Parathyroid adenoma (tissue), 2 donors: ENCODE results near the gene PKP4.

Source experiments
- H2AFZ ChIP-seq: fragments of 300-600 bp; sonication (generic); one replicate; pipeline ENCODE4 v1.7.0; 2017; ENCODE audit warnings: antibody characterized with exemption, mild to moderate bottlenecking
- H3K27ac ChIP-seq: fragments of 300-600 bp; sonication (generic); one replicate; pipeline ENCODE4 v1.7.0; 2017
- H3K27me3 ChIP-seq: fragments of 300-600 bp; sonication (generic); one replicate; pipeline ENCODE4 v1.7.0; 2017; ENCODE audit warnings: low read length; ENCODE audit not compliant: control insufficient read depth, insufficient read depth
- H3K36me3 ChIP-seq: fragments of 300-600 bp; sonication (generic); one replicate; pipeline ENCODE4 v1.7.0; 2017; ENCODE audit warnings: low read length; ENCODE audit not compliant: control insufficient read depth, insufficient read depth
- H3K4me1 ChIP-seq: fragments of 300-600 bp; sonication (generic); one replicate; pipeline ENCODE4 v1.7.0; 2017; ENCODE audit warnings: control low read depth
- H3K4me2 ChIP-seq: fragments of 300-600 bp; sonication (generic); one replicate; pipeline ENCODE4 v1.7.0; 2017; ENCODE audit warnings: low read length
- H3K4me3 ChIP-seq: fragments of 300-600 bp; sonication (generic); one replicate; pipeline ENCODE4 v1.7.0; 2017; ENCODE audit warnings: low read depth, low read length
- H3K79me2 ChIP-seq: fragments of 300-600 bp; sonication (generic); one replicate; pipeline ENCODE4 v1.7.0; 2017; ENCODE audit warnings: control low read depth
- H3K9ac ChIP-seq: fragments of 300-600 bp; sonication (generic); one replicate; pipeline ENCODE4 v1.7.0; 2017; ENCODE audit warnings: mild to moderate bottlenecking
- H3K9me3 ChIP-seq: fragments of 300-600 bp; sonication (generic); one replicate; pipeline ENCODE4 v1.7.0; 2017; ENCODE audit warnings: low read length; ENCODE audit not compliant: control insufficient read depth
- CTCF ChIP-seq: fragments of 300-600 bp; sonication (generic); IDR thresholded peaks from one replicate; pipeline ENCODE4 v1.7.0; 2017; ENCODE audit warnings: antibody characterized with exemption, mild to moderate bottlenecking
- donor health status: primary hyperparathyroidism.

PKP4 gene

GRCh38 chr2:158687315-158687714 lies 230.6 kb downstream of the PKP4 start:
- H3K36me3 ChIP-seq = no peaks in the 10 kb centered on the region
- no peak overlapping the region for H3K4me2 ChIP-seq
- H3K9ac ChIP-seq = no peak overlapping the region
- H3K27me3 ChIP-seq = no peaks in the 10 kb centered on the region
- H3K4me1 ChIP-seq = no peaks in the 10 kb centered on the region
- no peaks in the 10 kb centered on the region for H3K79me2 ChIP-seq
- no peak overlapping the region for H3K27ac ChIP-seq
- no peak overlapping the region for H2AFZ ChIP-seq
- H3K9me3 ChIP-seq = no peaks in the 10 kb centered on the region
- H3K4me3 ChIP-seq = no peak overlapping the region
- no peak for TF ChIP-seq CTCF

GRCh38 chr2:158688721-158689120 lies 232.0 kb downstream of the PKP4 start:
- TF ChIP-seq CTCF = no peak
- Histone ChIP-seq H3K27me3 (no peaks in the 10 kb centered on the region), H3K4me1 (no peaks in the 10 kb centered on the region), H3K9ac (no peak overlapping the region), H3K4me2 (no peak overlapping the region), H3K9me3 (no peaks in the 10 kb centered on the region), H3K36me3 (no peaks in the 10 kb centered on the region), H3K79me2 (no peaks in the 10 kb centered on the region), H3K27ac (no peak overlapping the region), H2AFZ (no peak overlapping the region), H3K4me3 (no peak overlapping the region)

- H3K4me2 ChIP-seq = no peak overlapping the region
- H3K36me3 ChIP-seq = no peaks in the 10 kb centered on the region
- H3K9me3 ChIP-seq = no peaks in the 10 kb centered on the region
- H2AFZ ChIP-seq = no peak overlapping the region
- no peaks in the 10 kb centered on the region for H3K4me1 ChIP-seq
- no peak overlapping the region for H3K27ac ChIP-seq
- H3K27me3 ChIP-seq = no peaks in the 10 kb centered on the region
- no peak overlapping the region for H3K9ac ChIP-seq
- H3K4me3 ChIP-seq = no peak overlapping the region
- no peaks in the 10 kb centered on the region for H3K79me2 ChIP-seq
- TF ChIP-seq CTCF = no peak
Measured at GRCh38 chr2:158689391-158689790, 232.6 kb downstream of the PKP4 start.

GRCh38 chr2:158690823-158691222 lies 234.1 kb downstream of the PKP4 start:
- Histone ChIP-seq H3K36me3 (no peaks in the 10 kb centered on the region), H3K9me3 (no peaks in the 10 kb centered on the region), H3K4me1 (no peaks in the 10 kb centered on the region), H3K4me3 (no peak overlapping the region), H2AFZ (no peak overlapping the region), H3K27me3 (no peaks in the 10 kb centered on the region), H3K4me2 (no peak overlapping the region), H3K9ac (no peak overlapping the region), H3K79me2 (no peaks in the 10 kb centered on the region), H3K27ac (no peak overlapping the region)
- no peak for TF ChIP-seq CTCF

GRCh38 chr2:158691619-158692018 lies 234.9 kb downstream of the PKP4 start:
- H3K9me3 ChIP-seq = no peaks in the 10 kb centered on the region
- TF ChIP-seq CTCF = no peak
- no peaks in the 10 kb centered on the region for H3K36me3 ChIP-seq

More at GRCh38 chr2:158691619-158692018, 234.9 kb downstream of the PKP4 start:
- no peak overlapping the region for H2AFZ ChIP-seq
- H3K27ac ChIP-seq = no peak overlapping the region
- no peaks in the 10 kb centered on the region for H3K4me1 ChIP-seq
- H3K9ac ChIP-seq = no peak overlapping the region
- H3K79me2 ChIP-seq = no peaks in the 10 kb centered on the region
- H3K4me2 ChIP-seq = no peak overlapping the region
- H3K4me3 ChIP-seq = no peak overlapping the region
- no peaks in the 10 kb centered on the region for H3K27me3 ChIP-seq
